DOHH2 (cell line): ENCODE data around the gene CBFA2T3.

Source experiments
- H3F3A ChIP-seq: fragments of 200-600 bp; sonication (generic), shearing (Covaris generic); 2 replicates; pipeline ENCODE4 v1.6.0; 2016; ENCODE audit warnings: antibody characterized with exemption, mild to moderate bottlenecking; ENCODE audit not compliant: control insufficient read depth, insufficient read depth
- H3K27ac ChIP-seq: fragments of 200-600 bp; sonication (generic); 2 replicates; pipeline ENCODE4 v1.5.1; 2014; ENCODE audit warnings: low read depth, mild to moderate bottlenecking, low read length, moderate library complexity
- H3K27me3 ChIP-seq: fragments of 200-600 bp; sonication (generic); 2 replicates; pipeline ENCODE4 v1.6.1; 2014; ENCODE audit warnings: mild to moderate bottlenecking, low read length, mixed read lengths; ENCODE audit not compliant: control insufficient read depth
- H3K36me3 ChIP-seq: fragments of 200-600 bp; sonication (generic); 2 replicates; pipeline ENCODE4 v1.6.1; 2014; ENCODE audit warnings: mild to moderate bottlenecking, low read length, moderate library complexity, mixed read lengths; ENCODE audit not compliant: control insufficient read depth
- H3K4me1 ChIP-seq: fragments of 200-600 bp; sonication (generic); 2 replicates; pipeline ENCODE4 v1.6.1; 2014; ENCODE audit warnings: mild to moderate bottlenecking, low read length, mixed read lengths; ENCODE audit not compliant: control insufficient read depth
- H3K4me2 ChIP-seq: fragments of 200-600 bp; sonication (generic); 2 replicates; pipeline ENCODE4 v1.6.0; 2014; ENCODE audit warnings: mild to moderate bottlenecking, low read length, moderate library complexity
- H3K4me3 ChIP-seq: fragments of 200-600 bp; sonication (generic); 2 replicates; pipeline ENCODE4 v1.5.1; 2014; ENCODE audit warnings: mild to moderate bottlenecking, low read length, mixed read lengths
- H3K79me2 ChIP-seq: fragments of 200-600 bp; sonication (generic); 2 replicates; pipeline ENCODE4 v1.6.1; 2014; ENCODE audit warnings: mild to moderate bottlenecking, low read length, mixed read lengths; ENCODE audit not compliant: control insufficient read depth
- H3K9me2 ChIP-seq: fragments of 200-600 bp; sonication (generic); replicated peaks from 2 replicates; pipeline ENCODE4 v1.6.1; 2014; ENCODE audit warnings: mild to moderate bottlenecking, low read length, mixed read lengths; ENCODE audit not compliant: control insufficient read depth
- H3K9me3 ChIP-seq: fragments of 200-600 bp; sonication (generic); 2 replicates; pipeline ENCODE4 v1.6.1; 2014; ENCODE audit warnings: antibody characterized with exemption, low read length, mixed read lengths; ENCODE audit not compliant: control insufficient read depth, insufficient read depth
- H4K20me1 ChIP-seq: fragments of 200-600 bp; sonication (generic); 2 replicates; pipeline ENCODE4 v1.6.0; 2014; ENCODE audit warnings: low read depth, mild to moderate bottlenecking, antibody characterized with exemption, low read length, moderate library complexity; ENCODE audit not compliant: control insufficient read depth, insufficient read depth
- CTCF ChIP-seq: fragments of 200-600 bp; sonication (generic); IDR thresholded peaks from one replicate; pipeline ENCODE4 v1.5.1; 2014; ENCODE audit warnings: antibody characterized with exemption, mild to moderate bottlenecking, low read depth, low read length; ENCODE audit not compliant: poor library complexity, severe bottlenecking
- EZH2phosphoT487 ChIP-seq: fragments of 200-600 bp; sonication (generic); IDR thresholded peaks from 2 replicates; pipeline ENCODE4 v1.6.1; 2017; ENCODE audit warnings: borderline replicate concordance, mild to moderate bottlenecking, antibody characterized with exemption, low read length, moderate library complexity, mixed read lengths

The CBFA2T3 gene

GRCh38 chr16:88951989-88952388, 25.0 kb downstream of the CBFA2T3 start:
- no peak overlapping the region for H3K4me2 ChIP-seq
- no peaks in the 10 kb centered on the region for H3K36me3 ChIP-seq
- H3K4me3 ChIP-seq, result no peak overlapping the region
- peaks cover 4% of the 10 kb centered on the region; the same call in 1 of the 2 replicates for H3F3A ChIP-seq
- no peak for TF ChIP-seq CTCF
- TF ChIP-seq EZH2phosphoT487, result no peak
- H3K9me3 ChIP-seq, result no peaks in the 10 kb centered on the region
- H3K4me1 ChIP-seq, result peaks cover under 1% of the 10 kb centered on the region
- no peaks in the 10 kb centered on the region for H4K20me1 ChIP-seq
- no peaks in the 10 kb centered on the region for H3K27me3 ChIP-seq
- no peak overlapping the region for H3K27ac ChIP-seq
- H3K79me2 ChIP-seq, result no peaks in the 10 kb centered on the region
- H3K9me2 ChIP-seq, result no peaks in the 10 kb centered on the region

GRCh38 chr16:88951501-88951900, 25.5 kb downstream of the CBFA2T3 start:
- H3K36me3 ChIP-seq, result no peaks in the 10 kb centered on the region
- H4K20me1 ChIP-seq, result no peaks in the 10 kb centered on the region
- peaks cover 6% of the 10 kb centered on the region for H3K4me1 ChIP-seq
- H3K4me2 ChIP-seq, result no peak overlapping the region
- H3K9me2 ChIP-seq, result no peaks in the 10 kb centered on the region
- peaks cover 6% of the 10 kb centered on the region; the same call in 1 of the 2 replicates for H3F3A ChIP-seq
- H3K27me3 ChIP-seq, result no peaks in the 10 kb centered on the region
- TF ChIP-seq CTCF, result no peak
- TF ChIP-seq EZH2phosphoT487, result no peak
- no peaks in the 10 kb centered on the region for H3K79me2 ChIP-seq
- no peaks in the 10 kb centered on the region for H3K9me3 ChIP-seq
- no peak overlapping the region for H3K27ac ChIP-seq
- no peak overlapping the region for H3K4me3 ChIP-seq

GRCh38 chr16:88948781-88949490, 28.1 kb downstream of the CBFA2T3 start:
- H3K4me2 ChIP-seq, result no peak overlapping the region
- no peak overlapping the region for H3K27ac ChIP-seq
- peaks cover 10% of the 10 kb centered on the region for H3K4me1 ChIP-seq
- no peaks in the 10 kb centered on the region for H4K20me1 ChIP-seq
- no peaks in the 10 kb centered on the region for H3K27me3 ChIP-seq
- H3K79me2 ChIP-seq, result no peaks in the 10 kb centered on the region
- H3K36me3 ChIP-seq, result no peaks in the 10 kb centered on the region
- no peak overlapping the region for H3K4me3 ChIP-seq
- no peaks in the 10 kb centered on the region for H3K9me3 ChIP-seq
- no peaks in the 10 kb centered on the region for H3K9me2 ChIP-seq
- H3F3A ChIP-seq, result peaks cover 12% of the 10 kb centered on the region
- TF ChIP-seq EZH2phosphoT487 (no peak), CTCF (no peak)
